Spleen (tissue), 7 donors: ENCODE data around the gene DPYSL3.

ENCODE experiments used
- POLR2A ChIP-seq, 3 donors: fragments of 450-650 bp; IDR thresholded peaks; one replicate each; pipeline ENCODE4 v1.5.1; 2017; ENCODE audit warnings: antibody characterized with exemption in 3 of 3, mild to moderate bottlenecking in 1 of 3
- TF ChIP-seq, protein P1 (sequence below), 11 experiments: fragments of 200-600 bp in 7 of 11; fragments of 450-650 bp in 4 of 11; sonication (generic) in 4 of 11; IDR thresholded peaks in 8 of 11; conservative IDR thresholded peaks in 3 of 11; 1 replicate in 7 of 11; 2 replicates in 4 of 11; pipeline versions ENCODE4 v1.4.0 to v1.8.0; 2016 to 2021; ENCODE audit warnings: antibody characterized with exemption in 11 of 11, inconsistent platforms in 4 of 11, mild to moderate bottlenecking in 1 of 11
- donor health status: DM: no; HTN: no; CAD: no; lungs with moderate emphysema.
- donor health status: DM: no; HTN: no; CAD: no.
- donor health status: DM: no; HTN: no; CAD: no.

DNA sequence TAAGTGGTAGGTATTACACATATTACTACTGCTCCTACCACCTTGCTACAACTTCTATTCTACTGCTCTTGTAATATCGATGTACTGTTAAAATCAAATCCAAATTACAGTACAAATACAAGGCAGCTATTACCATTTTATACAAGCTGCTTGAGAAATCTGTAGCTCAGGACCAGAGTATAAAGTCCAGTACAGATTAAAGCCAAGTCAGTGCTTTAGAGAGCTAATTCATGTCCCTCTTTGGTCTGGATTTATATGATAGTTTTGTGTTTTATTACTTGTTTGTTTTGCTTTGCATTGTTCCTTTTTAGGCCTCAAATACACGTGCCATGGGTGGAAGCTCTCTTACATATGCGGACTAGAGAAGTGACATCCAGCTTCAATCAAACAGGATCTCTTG lies 75.8 kb downstream of the DPYSL3 start:
- no peak for TF ChIP-seq POLR2A (IDR thresholded peaks at IDR 0.05)
- TF ChIP-seq, protein P1, sequence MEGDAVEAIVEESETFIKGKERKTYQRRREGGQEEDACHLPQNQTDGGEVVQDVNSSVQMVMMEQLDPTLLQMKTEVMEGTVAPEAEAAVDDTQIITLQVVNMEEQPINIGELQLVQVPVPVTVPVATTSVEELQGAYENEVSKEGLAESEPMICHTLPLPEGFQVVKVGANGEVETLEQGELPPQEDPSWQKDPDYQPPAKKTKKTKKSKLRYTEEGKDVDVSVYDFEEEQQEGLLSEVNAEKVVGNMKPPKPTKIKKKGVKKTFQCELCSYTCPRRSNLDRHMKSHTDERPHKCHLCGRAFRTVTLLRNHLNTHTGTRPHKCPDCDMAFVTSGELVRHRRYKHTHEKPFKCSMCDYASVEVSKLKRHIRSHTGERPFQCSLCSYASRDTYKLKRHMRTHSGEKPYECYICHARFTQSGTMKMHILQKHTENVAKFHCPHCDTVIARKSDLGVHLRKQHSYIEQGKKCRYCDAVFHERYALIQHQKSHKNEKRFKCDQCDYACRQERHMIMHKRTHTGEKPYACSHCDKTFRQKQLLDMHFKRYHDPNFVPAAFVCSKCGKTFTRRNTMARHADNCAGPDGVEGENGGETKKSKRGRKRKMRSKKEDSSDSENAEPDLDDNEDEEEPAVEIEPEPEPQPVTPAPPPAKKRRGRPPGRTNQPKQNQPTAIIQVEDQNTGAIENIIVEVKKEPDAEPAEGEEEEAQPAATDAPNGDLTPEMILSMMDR (IDR thresholded peaks at IDR 0.05 in 8 of 11, conservative IDR thresholded peaks at IDR 0.05 in 3 of 11), result no peak
